ENCODE data around the gene KRT9. TPM values are rescaled to one million over a fixed set of nuclear protein-coding genes. Genes with fewer than 3 reads are reported as not detected.

The KRT9 gene
- total RNA-seq, 1 experiment from 2014 or later, result 0.15 TPM

DNA sequence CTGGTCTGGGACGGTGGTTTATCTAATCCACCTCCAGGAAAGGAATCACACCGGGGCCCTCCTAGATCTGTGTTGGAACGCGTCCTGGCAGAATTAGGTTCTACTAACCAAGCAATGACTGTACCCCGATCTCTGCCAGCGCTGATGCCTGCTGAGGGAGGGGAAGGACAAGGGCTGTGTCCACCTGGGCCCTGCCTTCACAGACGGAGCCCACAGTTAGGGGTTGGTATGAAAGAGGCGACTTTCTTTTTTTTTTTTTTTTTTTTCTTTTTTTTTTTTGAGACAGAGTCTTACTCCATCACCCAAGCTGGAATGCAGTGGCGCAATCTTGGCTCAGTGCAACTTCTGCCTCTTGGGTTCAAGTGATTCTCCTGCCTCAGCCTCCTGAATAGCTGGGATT is 33.9 kb downstream of the KRT9 start:
- ATAC-seq (no peak), DNase-seq (ENCODE audit: low read depth, low spot score) (no peak)
- H3K79me2 ChIP-seq (ENCODE audit: insufficient read depth, low read length), result no peaks in the 10 kb centered on the region
- TF ChIP-seq YY1 (IDR thresholded peaks at IDR 0.05; ENCODE audit: extremely low read depth, insufficient replicate concordance, low read depth, low read length), result no peak
- TF ChIP-seq, protein P1, sequence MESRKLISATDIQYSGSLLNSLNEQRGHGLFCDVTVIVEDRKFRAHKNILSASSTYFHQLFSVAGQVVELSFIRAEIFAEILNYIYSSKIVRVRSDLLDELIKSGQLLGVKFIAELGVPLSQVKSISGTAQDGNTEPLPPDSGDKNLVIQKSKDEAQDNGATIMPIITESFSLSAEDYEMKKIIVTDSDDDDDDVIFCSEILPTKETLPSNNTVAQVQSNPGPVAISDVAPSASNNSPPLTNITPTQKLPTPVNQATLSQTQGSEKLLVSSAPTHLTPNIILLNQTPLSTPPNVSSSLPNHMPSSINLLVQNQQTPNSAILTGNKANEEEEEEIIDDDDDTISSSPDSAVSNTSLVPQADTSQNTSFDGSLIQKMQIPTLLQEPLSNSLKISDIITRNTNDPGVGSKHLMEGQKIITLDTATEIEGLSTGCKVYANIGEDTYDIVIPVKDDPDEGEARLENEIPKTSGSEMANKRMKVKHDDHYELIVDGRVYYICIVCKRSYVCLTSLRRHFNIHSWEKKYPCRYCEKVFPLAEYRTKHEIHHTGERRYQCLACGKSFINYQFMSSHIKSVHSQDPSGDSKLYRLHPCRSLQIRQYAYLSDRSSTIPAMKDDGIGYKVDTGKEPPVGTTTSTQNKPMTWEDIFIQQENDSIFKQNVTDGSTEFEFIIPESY (IDR thresholded peaks at IDR 0.05; ENCODE audit: extremely low read depth, insufficient replicate concordance, low read length), result no peak
- no peak for TF ChIP-seq SIN3A (IDR thresholded peaks at IDR 0.05; ENCODE audit: low read depth)
- TF ChIP-seq RAD21 (IDR thresholded peaks at IDR 0.05; ENCODE audit: low read depth), result no peak
- no peak for TF ChIP-seq ZFX (IDR thresholded peaks at IDR 0.05)
- no peak for TF ChIP-seq ZNF274 (IDR thresholded peaks at IDR 0.05; ENCODE audit: low read depth, low read length)
- TF ChIP-seq TCF7L2 (IDR thresholded peaks at IDR 0.05; ENCODE audit: borderline replicate concordance, extremely low read depth, insufficient read depth, insufficient read length), result no peak
- no peak for TF ChIP-seq ELF1 (IDR thresholded peaks at IDR 0.05; ENCODE audit: borderline replicate concordance, low read depth)
- TF ChIP-seq, protein P2, sequence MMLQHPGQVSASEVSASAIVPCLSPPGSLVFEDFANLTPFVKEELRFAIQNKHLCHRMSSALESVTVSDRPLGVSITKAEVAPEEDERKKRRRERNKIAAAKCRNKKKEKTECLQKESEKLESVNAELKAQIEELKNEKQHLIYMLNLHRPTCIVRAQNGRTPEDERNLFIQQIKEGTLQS (IDR thresholded peaks at IDR 0.05), result no peak
- no peak for TF ChIP-seq CBX3 (IDR thresholded peaks at IDR 0.05; ENCODE audit: low read depth)
- BruUV-seq (replicated peaks), result no TSS peak
- intact Hi-C loops (cut with micrococcal nuclease), result no loop called here
- no peak overlapping the region for H3K4me3 ChIP-seq (replicated peaks in 1 of 2; ENCODE audit: low read depth in 1 of 2, low read length in 2 of 2)
- H4K20me1 ChIP-seq (ENCODE audit: insufficient read depth), result no peaks in the 10 kb centered on the region
- H3K9me2 ChIP-seq (ENCODE audit: insufficient read depth), result no peaks in the 10 kb centered on the region
- no peaks in the 10 kb centered on the region for H3K27me3 ChIP-seq (ENCODE audit: insufficient read depth, low read length)
- no peak overlapping the region for H3K9ac ChIP-seq (ENCODE audit: low read length)
- no peak overlapping the region for H3K27ac ChIP-seq (ENCODE audit: low read depth, low read length)
- RAD21 ChIA-PET (ENCODE audit: low non-redundant PET in 1 of 2, low total read pairs in 2 of 2, uncharacterized antibody in 2 of 2, unreplicated experiment in 2 of 2), result no interaction called here
- H3K36me3 ChIP-seq (ENCODE audit: control insufficient read depth in 1 of 2, insufficient read depth in 2 of 2, low read length in 2 of 2), result no peaks in the 10 kb centered on the region
- H3K4me1 ChIP-seq (ENCODE audit: control insufficient read depth in 1 of 2, insufficient read depth in 2 of 2, low read length in 2 of 2), result peaks cover 22 to 62% of the 10 kb centered on the region in 2 experiments
- no peak overlapping the region for H3K4me2 ChIP-seq (ENCODE audit: low read length)
- POLR2A ChIA-PET, result interaction anchor here (0.9 kb wide), 1 partner anchor 10 kb away, joined by 4 read pairs; the partner anchor contains the start of gene KRT19
- H3K9me3 ChIP-seq (ENCODE audit: control insufficient read depth in 1 of 2, insufficient read depth in 1 of 2, low read depth in 1 of 2, low read length in 2 of 2), result no peaks in the 10 kb centered on the region
- CTCF ChIA-PET, result interaction anchor here (4.9 kb wide), 1 partner anchor 11 kb away, joined by 39 read pairs; no protein-coding TSS in a partner anchor
- no peak overlapping the region for H2AFZ ChIP-seq (ENCODE audit: low read depth, low read length, poor library complexity, severe bottlenecking)
